ENCODE measurements around the gene ATP5F1E. TPM values are rescaled to one million over a fixed set of nuclear protein-coding genes. Genes with fewer than 3 reads are reported as not detected.

Gene ATP5F1E
- total RNA-seq, 2 experiments from 2014 or later, result 67.4 to 68.8 TPM

GRCh38 chr20:59022754-59023153 is 9.4 kb downstream of the ATP5F1E start:
- TF ChIP-seq, protein P1, sequence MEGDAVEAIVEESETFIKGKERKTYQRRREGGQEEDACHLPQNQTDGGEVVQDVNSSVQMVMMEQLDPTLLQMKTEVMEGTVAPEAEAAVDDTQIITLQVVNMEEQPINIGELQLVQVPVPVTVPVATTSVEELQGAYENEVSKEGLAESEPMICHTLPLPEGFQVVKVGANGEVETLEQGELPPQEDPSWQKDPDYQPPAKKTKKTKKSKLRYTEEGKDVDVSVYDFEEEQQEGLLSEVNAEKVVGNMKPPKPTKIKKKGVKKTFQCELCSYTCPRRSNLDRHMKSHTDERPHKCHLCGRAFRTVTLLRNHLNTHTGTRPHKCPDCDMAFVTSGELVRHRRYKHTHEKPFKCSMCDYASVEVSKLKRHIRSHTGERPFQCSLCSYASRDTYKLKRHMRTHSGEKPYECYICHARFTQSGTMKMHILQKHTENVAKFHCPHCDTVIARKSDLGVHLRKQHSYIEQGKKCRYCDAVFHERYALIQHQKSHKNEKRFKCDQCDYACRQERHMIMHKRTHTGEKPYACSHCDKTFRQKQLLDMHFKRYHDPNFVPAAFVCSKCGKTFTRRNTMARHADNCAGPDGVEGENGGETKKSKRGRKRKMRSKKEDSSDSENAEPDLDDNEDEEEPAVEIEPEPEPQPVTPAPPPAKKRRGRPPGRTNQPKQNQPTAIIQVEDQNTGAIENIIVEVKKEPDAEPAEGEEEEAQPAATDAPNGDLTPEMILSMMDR (IDR thresholded peaks at IDR 0.05), result no peak
- ATAC-seq (no peak), DNase-seq (no peak)
- ChIA-PET POLR2A (interaction anchor here (3.1 kb wide), 1 partner anchor 10 kb away, joined by 18 read pairs; the partner anchor contains the start of gene ATP5F1E), CTCF (interaction anchor here (1.1 kb wide), 1 partner anchor 9 kb away, joined by 3 read pairs; the partner anchor contains the start of gene ATP5F1E)
- H3K4me3 Mint-ChIP-seq, result no peak overlapping the region
- H3K27ac Mint-ChIP-seq, result no peak overlapping the region
- H3K36me3 Mint-ChIP-seq (ENCODE audit: low read depth), result peaks cover 33% of the 10 kb centered on the region
- no peaks in the 10 kb centered on the region for H3K9me3 Mint-ChIP-seq
- intact Hi-C loops (cut with micrococcal nuclease), result no loop called here
- H3K27me3 Mint-ChIP-seq, result no peaks in the 10 kb centered on the region
- H3K4me1 Mint-ChIP-seq (ENCODE audit: low read depth), result peaks cover 30% of the 10 kb centered on the region

- Mint-ChIP-seq H3K4me1 (ENCODE audit: low read depth) (peaks cover 26% of the 10 kb centered on the region), H3K9me3 (no peaks in the 10 kb centered on the region), H3K27me3 (no peaks in the 10 kb centered on the region), H3K4me3 (no peak overlapping the region), H3K27ac (no peak overlapping the region), H3K36me3 (ENCODE audit: low read depth) (peaks cover 21% of the 10 kb centered on the region)
- ATAC-seq, result no peak
- intact Hi-C loops (cut with micrococcal nuclease), result no loop called here
- ChIA-PET CTCF (no interaction called here), POLR2A (interaction anchor here (1.2 to 3.1 kb wide), 2 partner anchors 8 to 11 kb away, joined by 4 to 18 read pairs; partner anchors contain the start of gene ATP5F1E)
- no peak for DNase-seq
- TF ChIP-seq, protein P1 (IDR thresholded peaks at IDR 0.05), result no peak
These were observed 11.1 kb downstream of the ATP5F1E start for GRCh38 chr20:59020938-59021551.

DNA sequence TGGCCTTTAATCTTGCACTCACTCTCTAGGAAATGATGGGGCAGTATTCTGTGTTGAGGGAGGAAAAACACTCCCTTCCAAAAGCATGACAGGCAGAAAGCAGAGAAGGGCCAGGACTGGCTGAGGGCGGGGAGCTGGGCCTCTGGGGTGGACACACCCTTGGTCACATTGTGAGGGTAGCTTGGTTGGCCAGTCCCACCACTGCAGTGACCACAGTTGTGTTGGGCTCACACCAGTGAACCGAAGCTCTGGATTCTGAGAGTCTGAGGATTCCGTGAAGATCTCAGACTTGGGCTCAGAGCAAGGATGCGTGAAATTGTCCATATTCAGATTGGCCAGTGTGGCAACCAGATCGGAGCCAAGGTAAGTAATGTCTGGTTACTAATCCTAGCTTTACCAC is 12.9 kb downstream of the ATP5F1E start, which contains the start of gene TUBB1:
Gene TUBB1 (plus strand): TSS at position 213 of the 400 bp plus-strand sequence. CDS start 94 bp downstream, at position 307.
- TF ChIP-seq, protein P1 (IDR thresholded peaks at IDR 0.05), result no peak
- ChIA-PET POLR2A (interaction anchor here (2.9 to 3.1 kb wide), 2 partner anchors 8 to 13 kb away, joined by 9 to 13 read pairs; partner anchors contain the start of gene ATP5F1E), CTCF (interaction anchor here (1.2 to 1.3 kb wide), 2 partner anchors 188 to 189 kb away, joined by 3 to 4 read pairs; no protein-coding TSS in a partner anchor)
- no peaks in the 10 kb centered on the region for H3K27me3 Mint-ChIP-seq
- no peak for DNase-seq
- H3K4me3 Mint-ChIP-seq, result no peak within 1 kb of the TSS
- H3K9me3 Mint-ChIP-seq, result no peaks in the 10 kb centered on the region
- peaks cover 9% of the 10 kb centered on the region for H3K36me3 Mint-ChIP-seq (ENCODE audit: low read depth)
- H3K27ac Mint-ChIP-seq, result no peak within 1 kb of the TSS
- peaks cover 27% of the 10 kb centered on the region for H3K4me1 Mint-ChIP-seq (ENCODE audit: low read depth)
- no peak for ATAC-seq
- intact Hi-C loops (cut with micrococcal nuclease), result no loop called here

DNA sequence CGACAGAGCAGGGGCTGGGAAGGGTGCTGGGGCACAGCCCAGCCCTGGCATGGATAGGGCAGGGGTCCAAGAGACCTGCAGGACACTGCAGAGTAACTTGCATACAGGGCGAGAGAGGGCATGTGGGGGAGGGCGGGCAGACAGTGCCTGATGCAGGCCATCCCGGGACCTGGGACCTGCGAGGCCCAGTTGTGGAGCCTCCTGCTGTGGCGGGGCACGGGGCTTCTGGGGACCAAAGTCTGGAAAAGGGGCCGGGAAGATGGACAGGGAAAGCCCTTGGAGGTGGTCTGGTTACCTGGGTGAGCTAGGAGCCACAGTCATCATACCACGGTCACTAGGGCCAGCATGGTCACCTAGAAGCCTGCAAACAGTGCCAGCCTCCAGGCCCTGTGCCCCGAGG is 13.3 kb downstream of the ATP5F1E start:
- TF ChIP-seq, protein P1 (IDR thresholded peaks at IDR 0.05), result no peak
- Mint-ChIP-seq H3K36me3 (ENCODE audit: low read depth) (peaks cover 9% of the 10 kb centered on the region), H3K4me3 (no peak overlapping the region), H3K27ac (no peak overlapping the region), H3K27me3 (no peaks in the 10 kb centered on the region), H3K9me3 (no peaks in the 10 kb centered on the region), H3K4me1 (ENCODE audit: low read depth) (peaks cover 31% of the 10 kb centered on the region)
- DNase-seq (no peak), ATAC-seq (no peak)
- intact Hi-C loops (cut with micrococcal nuclease), result no loop called here
- CTCF ChIA-PET, result no interaction called here
- POLR2A ChIA-PET, result interaction anchor here (2.9 to 3.1 kb wide), 2 partner anchors 8 to 13 kb away, joined by 9 to 13 read pairs; partner anchors contain the start of gene ATP5F1E
